Ascending aorta (tissue), 2 donors: ENCODE results near the gene HSPA4L. TPM values are rescaled to one million over a fixed set of nuclear protein-coding genes. Genes with fewer than 3 reads are reported as not detected.

Source experiments
- DNase-seq, 2 donors: peaks; one replicate each; pipeline ENCODE4 v3.0.0-alpha.2; 2019; ENCODE audit warnings: low spot score in 2 of 2
- H3K27ac ChIP-seq, 2 donors: fragments of 200-600 bp; sonication (generic); one replicate each; pipeline ENCODE4 v1.5.1; 2016 to 2017; ENCODE audit warnings: mild to moderate bottlenecking in 1 of 2
- H3K27me3 ChIP-seq: fragments of 200-600 bp; sonication (generic); one replicate; pipeline ENCODE4 v1.5.1; 2017
- H3K36me3 ChIP-seq, 2 donors: fragments of 200-600 bp; sonication (generic); one replicate each; pipeline ENCODE4 v1.5.1; 2016
- H3K4me1 ChIP-seq, 2 donors: fragments of 200-600 bp; sonication (generic); one replicate each; pipeline ENCODE4 v1.5.1; 2016 to 2017; ENCODE audit warnings: mild to moderate bottlenecking in 1 of 2
- H3K4me3 ChIP-seq, 2 donors: fragments of 200-600 bp; sonication (generic); one replicate each; pipeline ENCODE4 v1.5.1; 2016 to 2017; ENCODE audit warnings: mild to moderate bottlenecking in 1 of 2
- H3K9me3 ChIP-seq, 2 donors: fragments of 200-600 bp; sonication (generic); one replicate each; pipeline ENCODE4 v1.5.1; 2016
- CTCF ChIP-seq, 3 experiments: fragments of 200-600 bp in 2 of 3; fragments of 450-650 bp in 1 of 3; sonication (generic) in 2 of 3; IDR thresholded peaks; one replicate each; pipeline ENCODE4 v1.5.1; 2016 to 2019; ENCODE audit warnings: antibody characterized with exemption in 3 of 3, mild to moderate bottlenecking in 1 of 3, moderate library complexity in 1 of 3
- intact Hi-C: fragments of 100-400 bp; cut with DNase I; formaldehyde crosslinking; loops from one replicate; pipeline ENCODE4 v1.15.1; 2023
- total RNA-seq: library from RNA; depleted of rRNA; stranded (reverse); fragments of >200 nt; gene quantifications from one replicate; pipeline ENCODE4 v1.1.0, GENCODE V29; 2016

The HSPA4L gene
- total RNA-seq, 1 donor from 2014 or later, result 5.5 TPM

GRCh38 chr4:127778102-127778501, 4.0 kb upstream of the HSPA4L start:
- no peak overlapping the region for H3K27ac ChIP-seq
- H3K4me1 ChIP-seq, result no peaks in the 10 kb centered on the region
- TF ChIP-seq CTCF (IDR thresholded peaks at IDR 0.05), result no peak
- H3K9me3 ChIP-seq, result no peaks in the 10 kb centered on the region
- intact Hi-C loops, result no loop called here
- no peak overlapping the region for H3K4me3 ChIP-seq
- H3K27me3 ChIP-seq, result no peaks in the 10 kb centered on the region
- no peak for DNase-seq
- no peaks in the 10 kb centered on the region for H3K36me3 ChIP-seq

GRCh38 chr4:127780598-127780997, 1.5 kb upstream of the HSPA4L start:
- H3K27me3 ChIP-seq, result no peaks in the 10 kb centered on the region
- no peak overlapping the region for H3K27ac ChIP-seq
- intact Hi-C loops, result loop anchor here (5.0 to 10.0 kb wide), 3 partner anchors 102 to 1314 kb away; partner anchors contain the start of genes C4orf33, PGRMC2, PLK4 and SCLT1
- no peaks in the 10 kb centered on the region for H3K4me1 ChIP-seq
- H3K9me3 ChIP-seq, result no peaks in the 10 kb centered on the region
- H3K4me3 ChIP-seq, result no peak overlapping the region
- no peaks in the 10 kb centered on the region for H3K36me3 ChIP-seq
- no peak for DNase-seq
- no peak for TF ChIP-seq CTCF (IDR thresholded peaks at IDR 0.05)

GRCh38 chr4:127781300-127782024, 660 bp upstream of the HSPA4L start:
- intact Hi-C loops, result loop anchor here (2.0 to 10.0 kb wide), 6 partner anchors 101 to 1313 kb away; partner anchors contain the start of genes ABHD18, C4orf33, INTU and LARP1B
- peak in 1 of 2 donors; percentile 84 for DNase-seq
- no peaks in the 10 kb centered on the region for H3K36me3 ChIP-seq

GRCh38 chr4:127782025-127782274, 172 bp upstream of the HSPA4L start:
- no peaks in the 10 kb centered on the region for H3K4me1 ChIP-seq
- H3K27ac ChIP-seq, result peak overlapping the region; percentile 80 to 89
- intact Hi-C loops, result loop anchor here (2.0 to 10.0 kb wide), 6 partner anchors 100 to 1313 kb away; partner anchors contain the start of genes ABHD18, C4orf33, INTU and LARP1B
- H3K4me3 ChIP-seq, result peak overlapping the region; percentile 81 to 86
- TF ChIP-seq CTCF (IDR thresholded peaks at IDR 0.05), result no peak
- H3K36me3 ChIP-seq, result no peaks in the 10 kb centered on the region
- H3K9me3 ChIP-seq, result no peaks in the 10 kb centered on the region
- peak; percentile 21 to 90 for DNase-seq
- no peaks in the 10 kb centered on the region for H3K27me3 ChIP-seq

More at GRCh38 chr4:127781300-127782024, 660 bp upstream of the HSPA4L start:
- H3K9me3 ChIP-seq, result no peaks in the 10 kb centered on the region
- TF ChIP-seq CTCF (IDR thresholded peaks at IDR 0.05), result no peak
- H3K4me3 ChIP-seq, result peak overlapping the region; percentile 81 to 86
- H3K27ac ChIP-seq, result peak overlapping the region; percentile 80 to 89
- H3K27me3 ChIP-seq, result no peaks in the 10 kb centered on the region
- no peaks in the 10 kb centered on the region for H3K4me1 ChIP-seq

GRCh38 chr4:127783026-127783769, 1.1 kb downstream of the HSPA4L start:
- Histone ChIP-seq H3K27ac (peak overlapping the region; percentile 80 to 89), H3K4me3 (peak overlapping the region; percentile 81 to 86), H3K4me1 (no peaks in the 10 kb centered on the region), H3K27me3 (no peaks in the 10 kb centered on the region), H3K36me3 (no peaks in the 10 kb centered on the region), H3K9me3 (no peaks in the 10 kb centered on the region)
- no peak for TF ChIP-seq CTCF (IDR thresholded peaks at IDR 0.05)
- DNase-seq, result peak; percentile 65 to 94
- intact Hi-C loops, result loop anchor here (2.0 to 10.0 kb wide), 6 partner anchors 99 to 1312 kb away; partner anchors contain the start of genes ABHD18, C4orf33, INTU and LARP1B
